OCI-LY1 (cell line): ENCODE data around the gene DRD2.

Source experiments
- H2AFZ ChIP-seq: fragments of 200-600 bp; sonication (generic), shearing (Covaris generic); 2 replicates; pipeline ENCODE4 v1.6.0; 2014; ENCODE audit warnings: antibody characterized with exemption, mild to moderate bottlenecking, low read length
- H3F3A ChIP-seq: fragments of 200-600 bp; sonication (generic), shearing (Covaris generic); 2 replicates; pipeline ENCODE4 v1.6.0; 2014; ENCODE audit warnings: mild to moderate bottlenecking, antibody characterized with exemption, low read length, moderate library complexity; ENCODE audit not compliant: insufficient read depth
- H3K27ac ChIP-seq: fragments of 200-600 bp; sonication (generic); 2 replicates; pipeline ENCODE4 v1.5.1; 2014; ENCODE audit warnings: low read length, mixed run types, mild to moderate bottlenecking, low read depth; ENCODE audit not compliant: poor library complexity, severe bottlenecking
- H3K27me3 ChIP-seq: fragments of 200-600 bp; sonication (generic); 2 replicates; pipeline ENCODE4 v1.6.0; 2014; ENCODE audit warnings: antibody characterized with exemption, mild to moderate bottlenecking, low read length, moderate library complexity; ENCODE audit not compliant: insufficient read depth
- H3K36me3 ChIP-seq: fragments of 200-600 bp; sonication (generic); 2 replicates; pipeline ENCODE4 v1.6.1; 2014; ENCODE audit warnings: mild to moderate bottlenecking, antibody characterized with exemption, low read length, moderate library complexity, mixed read lengths; ENCODE audit not compliant: insufficient read depth
- H3K4me1 ChIP-seq: fragments of 200-600 bp; sonication (generic); 2 replicates; pipeline ENCODE4 v1.5.1; 2014; ENCODE audit warnings: mild to moderate bottlenecking, low read length, moderate library complexity; ENCODE audit not compliant: insufficient read depth, severe bottlenecking
- H3K4me2 ChIP-seq: fragments of 200-600 bp; sonication (generic), shearing (Covaris generic); 2 replicates; pipeline ENCODE4 v1.6.1; 2014; ENCODE audit warnings: low read length
- H3K4me3 ChIP-seq: fragments of 200-600 bp; sonication (generic); 2 replicates; pipeline ENCODE4 v1.5.1; 2014; ENCODE audit warnings: low read length, low read depth, mild to moderate bottlenecking, mixed read lengths; ENCODE audit not compliant: poor library complexity, severe bottlenecking
- H3K79me2 ChIP-seq: fragments of 200-600 bp; shearing (Covaris generic); 2 replicates; pipeline ENCODE4 v1.6.1; 2016; ENCODE audit warnings: mixed run types, low read length, mixed read lengths; ENCODE audit not compliant: insufficient read depth
- H3K9ac ChIP-seq: fragments of 200-600 bp; sonication (generic), shearing (Covaris generic); 2 replicates; pipeline ENCODE4 v1.6.1; 2014; ENCODE audit warnings: mild to moderate bottlenecking, low read length, mixed read lengths
- H3K9me2 ChIP-seq: fragments of 200-600 bp; sonication (generic), shearing (Covaris generic); 2 replicates; pipeline ENCODE4 v1.6.1; 2014; ENCODE audit warnings: low read depth, mild to moderate bottlenecking, low read length, mixed read lengths
- H3K9me3 ChIP-seq: fragments of 200-600 bp; shearing (Covaris generic); 2 replicates; pipeline ENCODE4 v1.6.1; 2014; ENCODE audit warnings: low read length, mixed read lengths
- H4K20me1 ChIP-seq: fragments of 200-600 bp; sonication (generic), shearing (Covaris generic); 2 replicates; pipeline ENCODE4 v1.6.0; 2016; ENCODE audit warnings: mild to moderate bottlenecking, low read length; ENCODE audit not compliant: insufficient read depth
- EZH2 ChIP-seq: fragments of 200-600 bp; sonication (generic), shearing (Covaris generic); IDR thresholded peaks from 2 replicates; pipeline ENCODE4 v1.8.0; 2017; ENCODE audit warnings: borderline replicate concordance, mixed run types, mild to moderate bottlenecking, antibody characterized with exemption, low read length, moderate library complexity, mixed read lengths
- TF ChIP-seq, protein P1 (sequence below): fragments of 200-600 bp; sonication (generic), shearing (Covaris generic); IDR thresholded peaks from 2 replicates; pipeline ENCODE4 v1.5.1; 2017; ENCODE audit warnings: mild to moderate bottlenecking, antibody characterized with exemption, low read length, moderate library complexity, mixed read lengths

The DRD2 gene

DNA sequence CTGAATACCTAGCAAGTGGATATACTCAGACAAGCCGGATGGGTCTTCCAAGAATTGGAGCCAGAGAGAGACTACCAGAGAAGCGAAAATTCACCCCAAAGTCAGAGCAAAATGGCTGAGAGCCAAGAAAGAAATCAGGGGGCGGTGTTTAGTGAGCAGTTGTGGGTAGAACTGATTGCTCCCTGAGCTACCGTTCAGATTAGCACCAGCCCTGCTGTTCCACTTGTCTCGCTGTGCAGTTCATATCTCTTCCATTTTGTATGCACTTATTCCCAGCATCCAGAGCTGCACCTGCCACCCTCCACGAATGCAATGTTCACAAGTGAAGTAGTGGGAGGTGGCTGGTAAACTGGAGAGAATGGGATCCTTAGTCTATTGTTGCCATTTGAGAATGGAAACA is 25.5 kb downstream of the DRD2 start:
- no peaks in the 10 kb centered on the region for H3K27me3 ChIP-seq
- no peak overlapping the region for H3K4me3 ChIP-seq
- TF ChIP-seq, protein P1, sequence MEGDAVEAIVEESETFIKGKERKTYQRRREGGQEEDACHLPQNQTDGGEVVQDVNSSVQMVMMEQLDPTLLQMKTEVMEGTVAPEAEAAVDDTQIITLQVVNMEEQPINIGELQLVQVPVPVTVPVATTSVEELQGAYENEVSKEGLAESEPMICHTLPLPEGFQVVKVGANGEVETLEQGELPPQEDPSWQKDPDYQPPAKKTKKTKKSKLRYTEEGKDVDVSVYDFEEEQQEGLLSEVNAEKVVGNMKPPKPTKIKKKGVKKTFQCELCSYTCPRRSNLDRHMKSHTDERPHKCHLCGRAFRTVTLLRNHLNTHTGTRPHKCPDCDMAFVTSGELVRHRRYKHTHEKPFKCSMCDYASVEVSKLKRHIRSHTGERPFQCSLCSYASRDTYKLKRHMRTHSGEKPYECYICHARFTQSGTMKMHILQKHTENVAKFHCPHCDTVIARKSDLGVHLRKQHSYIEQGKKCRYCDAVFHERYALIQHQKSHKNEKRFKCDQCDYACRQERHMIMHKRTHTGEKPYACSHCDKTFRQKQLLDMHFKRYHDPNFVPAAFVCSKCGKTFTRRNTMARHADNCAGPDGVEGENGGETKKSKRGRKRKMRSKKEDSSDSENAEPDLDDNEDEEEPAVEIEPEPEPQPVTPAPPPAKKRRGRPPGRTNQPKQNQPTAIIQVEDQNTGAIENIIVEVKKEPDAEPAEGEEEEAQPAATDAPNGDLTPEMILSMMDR: no peak
- no peak for TF ChIP-seq EZH2
- H3K4me2 ChIP-seq: no peak overlapping the region
- no peaks in the 10 kb centered on the region for H3K4me1 ChIP-seq
- no peaks in the 10 kb centered on the region for H3F3A ChIP-seq
- no peak overlapping the region for H2AFZ ChIP-seq
- H3K9ac ChIP-seq: no peak overlapping the region
- H3K9me3 ChIP-seq: no peaks in the 10 kb centered on the region
- H3K27ac ChIP-seq: no peak overlapping the region
- no peaks in the 10 kb centered on the region for H3K36me3 ChIP-seq
- no peaks in the 10 kb centered on the region for H4K20me1 ChIP-seq
- H3K9me2 ChIP-seq: no peaks in the 10 kb centered on the region
- no peaks in the 10 kb centered on the region for H3K79me2 ChIP-seq

DNA sequence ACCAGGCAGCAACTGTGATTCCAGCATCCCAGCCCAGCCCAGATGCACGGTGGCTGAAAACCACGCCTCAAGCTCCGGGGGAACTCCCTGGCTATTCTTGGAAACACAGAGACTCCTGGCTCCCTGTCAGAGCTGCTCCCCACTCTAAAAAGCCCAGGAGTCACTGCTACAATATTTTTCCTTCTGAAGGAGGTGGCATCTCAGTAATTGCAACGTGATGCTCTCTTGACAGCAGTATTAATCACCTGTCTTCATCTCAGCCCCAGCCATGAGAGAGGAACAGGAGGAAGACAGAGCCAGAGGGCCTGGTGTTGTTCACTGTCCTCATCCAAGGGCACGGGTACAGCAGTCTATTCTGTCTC is 26.9 kb downstream of the DRD2 start:
- TF ChIP-seq, protein P1: no peak
- TF ChIP-seq EZH2: no peak
- Histone ChIP-seq H3K9me2 (no peaks in the 10 kb centered on the region), H3K27ac (no peak overlapping the region), H3K4me2 (no peak overlapping the region), H3K4me1 (no peaks in the 10 kb centered on the region), H3K36me3 (no peaks in the 10 kb centered on the region), H3K79me2 (no peaks in the 10 kb centered on the region), H3K9me3 (no peaks in the 10 kb centered on the region), H2AFZ (no peak overlapping the region), H3K27me3 (no peaks in the 10 kb centered on the region), H3K9ac (no peak overlapping the region), H4K20me1 (no peaks in the 10 kb centered on the region), H3F3A (no peaks in the 10 kb centered on the region), H3K4me3 (no peak overlapping the region)

DNA sequence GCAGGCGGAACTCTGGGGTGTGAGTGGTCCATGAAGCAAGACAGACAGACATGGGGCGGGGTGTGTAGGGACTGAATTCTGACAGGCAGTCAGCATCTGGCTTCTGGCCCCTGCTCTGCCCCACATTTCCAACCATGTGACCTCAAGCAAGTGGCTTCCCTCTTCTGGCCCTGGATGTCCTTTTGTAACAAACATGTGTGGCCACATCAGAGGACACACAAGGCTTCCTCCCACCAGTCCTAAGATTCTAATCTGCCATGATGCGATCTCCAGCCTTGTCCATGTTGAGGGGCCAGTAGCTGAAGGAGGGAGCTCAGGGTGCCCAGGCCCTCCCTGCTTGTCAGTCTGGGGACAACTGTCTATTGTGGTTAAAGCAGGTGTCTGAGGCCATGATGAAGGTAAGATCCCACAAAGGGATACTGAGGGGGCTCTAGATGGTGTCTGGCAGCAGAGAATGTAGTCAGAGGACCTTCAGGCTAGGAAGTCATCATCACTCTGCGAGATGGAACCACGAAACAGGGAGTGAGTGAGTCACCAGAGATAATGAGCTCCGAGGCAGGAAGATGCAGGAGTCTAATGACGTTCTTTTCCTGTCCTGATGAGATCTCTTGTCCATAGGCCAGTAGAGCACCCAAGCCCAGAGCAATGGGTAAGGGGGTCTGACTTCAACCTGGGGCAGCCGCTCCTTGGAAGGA is 27.4 kb downstream of the DRD2 start:
- no peak for TF ChIP-seq EZH2
- TF ChIP-seq, protein P1: no peak
- no peaks in the 10 kb centered on the region for H3K79me2 ChIP-seq
- no peaks in the 10 kb centered on the region for H3K27me3 ChIP-seq
- no peaks in the 10 kb centered on the region for H4K20me1 ChIP-seq
- H3K27ac ChIP-seq: no peak overlapping the region
- no peak overlapping the region for H2AFZ ChIP-seq
- no peaks in the 10 kb centered on the region for H3F3A ChIP-seq
- no peaks in the 10 kb centered on the region for H3K9me3 ChIP-seq
- H3K4me1 ChIP-seq: no peaks in the 10 kb centered on the region
- H3K9me2 ChIP-seq: no peaks in the 10 kb centered on the region
- H3K4me3 ChIP-seq: no peak overlapping the region
- no peak overlapping the region for H3K9ac ChIP-seq
- H3K36me3 ChIP-seq: no peaks in the 10 kb centered on the region
- no peak overlapping the region for H3K4me2 ChIP-seq
